Astrocyte of the spinal cord (primary cell): ENCODE data around the gene RANGAP1.

Experiments
- DNase-seq: peaks from one replicate; pipeline ENCODE4 v3.0.0; 2011; ENCODE audit warnings: low read depth, low spot score
- H3K4me3 ChIP-seq: 2 replicates; pipeline ENCODE4 v1.5.1; 2011; ENCODE audit warnings: low read depth, mild to moderate bottlenecking, low read length, moderate library complexity
- in situ Hi-C: cut with HindIII; loops from 2 replicates; pipeline ENCODE4 v1.10.0; 2017; ENCODE audit warnings: low sequenced_read_pairs
- TF ChIP-seq, protein P1 (sequence below): IDR thresholded peaks from 2 replicates; pipeline ENCODE4 v1.5.1; 2012; ENCODE audit warnings: low read depth, mild to moderate bottlenecking, low read length, inconsistent platforms

The RANGAP1 gene, protein sequence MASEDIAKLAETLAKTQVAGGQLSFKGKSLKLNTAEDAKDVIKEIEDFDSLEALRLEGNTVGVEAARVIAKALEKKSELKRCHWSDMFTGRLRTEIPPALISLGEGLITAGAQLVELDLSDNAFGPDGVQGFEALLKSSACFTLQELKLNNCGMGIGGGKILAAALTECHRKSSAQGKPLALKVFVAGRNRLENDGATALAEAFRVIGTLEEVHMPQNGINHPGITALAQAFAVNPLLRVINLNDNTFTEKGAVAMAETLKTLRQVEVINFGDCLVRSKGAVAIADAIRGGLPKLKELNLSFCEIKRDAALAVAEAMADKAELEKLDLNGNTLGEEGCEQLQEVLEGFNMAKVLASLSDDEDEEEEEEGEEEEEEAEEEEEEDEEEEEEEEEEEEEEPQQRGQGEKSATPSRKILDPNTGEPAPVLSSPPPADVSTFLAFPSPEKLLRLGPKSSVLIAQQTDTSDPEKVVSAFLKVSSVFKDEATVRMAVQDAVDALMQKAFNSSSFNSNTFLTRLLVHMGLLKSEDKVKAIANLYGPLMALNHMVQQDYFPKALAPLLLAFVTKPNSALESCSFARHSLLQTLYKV

DNA sequence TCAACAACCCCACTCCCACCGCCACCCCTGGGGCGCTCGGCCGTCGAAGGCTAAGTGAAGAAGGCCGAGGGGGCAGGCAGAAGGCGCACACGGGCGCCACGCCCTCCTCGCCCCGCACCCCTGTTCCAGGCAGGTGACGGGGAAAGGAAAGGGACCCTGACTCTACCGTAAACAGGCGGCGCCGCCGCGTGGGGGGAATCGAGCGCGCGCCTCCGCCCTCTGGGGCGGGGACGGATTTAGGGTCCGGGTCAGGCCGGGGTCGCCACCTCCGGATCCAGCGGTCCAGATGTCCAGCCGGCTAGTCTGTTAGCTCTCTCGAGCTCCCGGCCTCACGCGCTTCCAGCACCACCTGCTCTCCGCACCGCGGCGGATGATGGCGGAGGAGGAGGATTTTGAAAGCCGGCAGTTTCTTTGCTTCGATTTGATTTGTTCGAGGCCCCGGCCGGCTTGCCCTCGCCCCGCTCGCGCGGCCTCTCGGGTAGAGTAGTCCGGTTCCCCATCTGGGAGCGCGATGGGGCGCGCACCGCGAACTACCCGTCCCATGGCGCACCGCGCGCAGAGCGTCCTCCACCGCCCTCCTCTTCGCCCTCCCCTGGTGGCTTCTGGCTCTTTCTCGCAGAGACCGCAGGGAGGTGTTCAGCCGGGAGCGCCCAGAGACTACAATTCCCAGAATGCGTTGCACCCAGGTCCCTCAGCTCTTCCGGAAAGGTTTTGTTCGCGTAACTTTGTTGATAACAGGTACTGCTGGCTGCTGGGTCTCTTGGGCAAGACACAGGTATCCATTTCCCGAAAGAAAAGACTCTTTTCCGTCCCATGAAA, at the start of gene RANGAP1:
RANGAP1 (minus strand) TSS at position 368 of the 819 bp plus-strand sequence. CDS start 5,143 bp downstream, outside the sequence.
- in situ Hi-C loops: no loop called here
- peak; percentile 99 for DNase-seq
- H3K4me3 ChIP-seq: peak within 1 kb of the TSS; percentile 94
- TF ChIP-seq, protein P1, sequence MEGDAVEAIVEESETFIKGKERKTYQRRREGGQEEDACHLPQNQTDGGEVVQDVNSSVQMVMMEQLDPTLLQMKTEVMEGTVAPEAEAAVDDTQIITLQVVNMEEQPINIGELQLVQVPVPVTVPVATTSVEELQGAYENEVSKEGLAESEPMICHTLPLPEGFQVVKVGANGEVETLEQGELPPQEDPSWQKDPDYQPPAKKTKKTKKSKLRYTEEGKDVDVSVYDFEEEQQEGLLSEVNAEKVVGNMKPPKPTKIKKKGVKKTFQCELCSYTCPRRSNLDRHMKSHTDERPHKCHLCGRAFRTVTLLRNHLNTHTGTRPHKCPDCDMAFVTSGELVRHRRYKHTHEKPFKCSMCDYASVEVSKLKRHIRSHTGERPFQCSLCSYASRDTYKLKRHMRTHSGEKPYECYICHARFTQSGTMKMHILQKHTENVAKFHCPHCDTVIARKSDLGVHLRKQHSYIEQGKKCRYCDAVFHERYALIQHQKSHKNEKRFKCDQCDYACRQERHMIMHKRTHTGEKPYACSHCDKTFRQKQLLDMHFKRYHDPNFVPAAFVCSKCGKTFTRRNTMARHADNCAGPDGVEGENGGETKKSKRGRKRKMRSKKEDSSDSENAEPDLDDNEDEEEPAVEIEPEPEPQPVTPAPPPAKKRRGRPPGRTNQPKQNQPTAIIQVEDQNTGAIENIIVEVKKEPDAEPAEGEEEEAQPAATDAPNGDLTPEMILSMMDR: peak; percentile 22

DNA sequence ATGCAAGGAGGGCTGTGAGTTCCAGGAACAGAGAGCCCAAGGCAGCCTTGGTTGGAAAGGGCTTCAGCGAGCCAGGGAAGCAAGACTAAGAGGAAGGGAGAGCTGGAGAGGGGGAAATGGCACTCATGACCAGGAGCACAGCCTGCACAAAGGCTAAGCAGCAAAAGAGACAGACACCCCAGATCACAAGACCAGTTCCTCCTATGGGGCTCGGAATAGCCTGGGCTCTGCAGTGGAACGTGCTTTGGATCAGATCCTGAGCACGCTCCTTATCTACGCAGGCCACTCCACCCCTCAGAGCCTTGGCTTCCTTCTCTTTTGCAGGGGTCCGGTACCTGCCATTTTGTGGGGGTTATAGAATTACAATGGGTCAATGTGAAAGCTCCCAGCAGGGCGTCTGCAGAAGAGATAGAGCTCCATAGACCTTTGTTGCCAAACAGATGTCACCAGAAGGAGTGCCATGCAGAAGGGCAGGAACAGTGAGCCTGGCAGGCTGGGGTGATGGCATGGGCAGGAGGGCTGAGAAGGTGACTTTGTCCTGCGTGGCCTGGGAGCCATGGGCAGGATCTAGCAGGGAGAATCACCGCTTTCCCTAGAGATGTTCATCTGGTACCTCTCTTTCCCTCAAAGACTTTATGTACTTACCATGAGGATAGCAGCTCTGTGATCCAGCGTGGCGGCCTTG, 49.1 kb upstream of the RANGAP1 start:
- TF ChIP-seq, protein P1: no peak
- in situ Hi-C loops: no loop called here
- no peak for DNase-seq
- H3K4me3 ChIP-seq: no peak overlapping the region

DNA sequence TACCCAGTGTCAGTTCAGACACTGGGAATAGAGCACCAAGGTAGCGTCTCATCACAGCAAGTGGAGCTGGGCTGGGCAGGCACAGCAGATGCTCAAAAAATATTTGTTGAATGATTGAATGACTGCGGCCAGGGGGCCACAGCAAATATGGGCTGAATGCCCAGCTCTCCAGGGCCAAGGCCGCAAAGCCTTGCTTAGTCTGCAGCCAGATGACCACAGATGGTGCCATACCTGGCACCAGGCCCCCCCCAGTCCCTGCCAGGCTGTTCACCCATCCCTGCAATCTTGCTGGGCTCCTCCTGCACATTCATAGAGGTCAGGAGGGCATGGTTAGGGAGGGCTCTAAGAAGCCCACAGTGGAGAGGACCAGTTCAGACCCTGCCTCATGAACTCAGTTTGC, 48.2 kb upstream of the RANGAP1 start:
- DNase-seq: no peak
- in situ Hi-C loops: no loop called here
- no peak overlapping the region for H3K4me3 ChIP-seq
- TF ChIP-seq, protein P1: no peak

DNA sequence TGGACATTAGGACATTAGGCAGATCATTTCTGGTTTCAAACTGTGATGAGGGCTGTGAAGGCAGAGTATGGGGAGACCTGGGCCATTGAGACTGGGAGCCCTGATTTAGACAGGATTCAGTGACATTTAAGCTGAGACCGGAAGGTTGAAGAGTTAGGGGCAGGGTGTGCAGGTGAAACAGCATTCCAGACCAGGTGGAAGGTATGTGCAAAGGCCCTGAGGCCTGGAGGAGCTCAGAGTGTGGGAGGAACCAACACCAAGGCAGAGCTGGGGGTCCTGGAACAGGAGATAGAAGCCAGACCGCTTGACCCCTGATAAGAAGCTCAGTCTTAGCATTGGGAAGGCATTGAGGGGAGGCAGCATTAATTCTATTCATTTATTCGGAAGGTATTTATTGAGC, 47.8 kb upstream of the RANGAP1 start:
- H3K4me3 ChIP-seq: no peak overlapping the region
- TF ChIP-seq, protein P1: no peak
- DNase-seq: no peak
- in situ Hi-C loops: no loop called here

DNA sequence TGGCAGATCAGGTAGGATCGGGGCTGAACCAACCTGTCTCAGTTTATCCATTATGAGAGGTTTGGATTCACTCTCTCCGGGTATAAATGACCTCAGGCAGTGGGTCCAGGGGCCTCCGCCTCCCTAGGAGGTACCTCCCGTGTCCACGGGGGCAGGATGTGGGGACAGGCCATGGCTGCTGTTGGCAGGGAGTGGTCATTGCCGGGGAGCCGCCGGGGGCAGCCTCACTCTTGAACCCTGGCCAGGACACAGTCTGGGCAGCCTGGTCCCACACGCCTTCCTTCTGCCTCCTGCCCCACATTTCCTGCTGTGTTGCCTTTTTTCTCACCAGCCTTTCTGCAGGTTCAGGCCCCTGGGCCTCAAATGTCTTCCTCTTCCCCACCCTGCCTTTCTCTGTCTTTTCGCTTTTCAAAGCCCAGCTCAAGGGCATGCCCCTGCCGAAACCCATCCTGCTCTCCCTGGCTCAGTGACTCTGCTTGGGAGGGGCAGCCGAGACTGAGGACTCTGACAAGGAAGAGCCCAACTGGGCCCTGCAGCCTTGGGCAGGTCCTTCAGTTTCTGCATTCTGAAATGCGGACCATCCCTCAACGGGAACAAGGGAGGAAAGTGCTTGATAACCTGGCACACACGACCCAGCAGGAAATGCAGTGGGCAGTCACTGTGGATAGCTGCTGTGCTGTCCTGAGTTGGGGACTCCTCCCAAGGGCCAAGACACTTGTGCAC, 46.4 kb upstream of the RANGAP1 start:
- TF ChIP-seq, protein P1: no peak
- DNase-seq: no peak
- in situ Hi-C loops: no loop called here
- no peak overlapping the region for H3K4me3 ChIP-seq
